ENCODE results near the gene SDR39U1.

- TF ChIP-seq CTCF (IDR thresholded peaks at IDR 0.05; ENCODE audit: insufficient read depth, low read length), result no peak
- TF ChIP-seq, protein P1, sequence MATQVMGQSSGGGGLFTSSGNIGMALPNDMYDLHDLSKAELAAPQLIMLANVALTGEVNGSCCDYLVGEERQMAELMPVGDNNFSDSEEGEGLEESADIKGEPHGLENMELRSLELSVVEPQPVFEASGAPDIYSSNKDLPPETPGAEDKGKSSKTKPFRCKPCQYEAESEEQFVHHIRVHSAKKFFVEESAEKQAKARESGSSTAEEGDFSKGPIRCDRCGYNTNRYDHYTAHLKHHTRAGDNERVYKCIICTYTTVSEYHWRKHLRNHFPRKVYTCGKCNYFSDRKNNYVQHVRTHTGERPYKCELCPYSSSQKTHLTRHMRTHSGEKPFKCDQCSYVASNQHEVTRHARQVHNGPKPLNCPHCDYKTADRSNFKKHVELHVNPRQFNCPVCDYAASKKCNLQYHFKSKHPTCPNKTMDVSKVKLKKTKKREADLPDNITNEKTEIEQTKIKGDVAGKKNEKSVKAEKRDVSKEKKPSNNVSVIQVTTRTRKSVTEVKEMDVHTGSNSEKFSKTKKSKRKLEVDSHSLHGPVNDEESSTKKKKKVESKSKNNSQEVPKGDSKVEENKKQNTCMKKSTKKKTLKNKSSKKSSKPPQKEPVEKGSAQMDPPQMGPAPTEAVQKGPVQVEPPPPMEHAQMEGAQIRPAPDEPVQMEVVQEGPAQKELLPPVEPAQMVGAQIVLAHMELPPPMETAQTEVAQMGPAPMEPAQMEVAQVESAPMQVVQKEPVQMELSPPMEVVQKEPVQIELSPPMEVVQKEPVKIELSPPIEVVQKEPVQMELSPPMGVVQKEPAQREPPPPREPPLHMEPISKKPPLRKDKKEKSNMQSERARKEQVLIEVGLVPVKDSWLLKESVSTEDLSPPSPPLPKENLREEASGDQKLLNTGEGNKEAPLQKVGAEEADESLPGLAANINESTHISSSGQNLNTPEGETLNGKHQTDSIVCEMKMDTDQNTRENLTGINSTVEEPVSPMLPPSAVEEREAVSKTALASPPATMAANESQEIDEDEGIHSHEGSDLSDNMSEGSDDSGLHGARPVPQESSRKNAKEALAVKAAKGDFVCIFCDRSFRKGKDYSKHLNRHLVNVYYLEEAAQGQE (IDR thresholded peaks at IDR 0.05; ENCODE audit: insufficient replicate concordance, low read depth), result no peak
Measured at GRCh38 chr14:24392325-24393091, 50.1 kb downstream of the SDR39U1 start.

Data from HL-60 (cell line).